Measurements from ENCODE around the gene PARPBP.

DNA sequence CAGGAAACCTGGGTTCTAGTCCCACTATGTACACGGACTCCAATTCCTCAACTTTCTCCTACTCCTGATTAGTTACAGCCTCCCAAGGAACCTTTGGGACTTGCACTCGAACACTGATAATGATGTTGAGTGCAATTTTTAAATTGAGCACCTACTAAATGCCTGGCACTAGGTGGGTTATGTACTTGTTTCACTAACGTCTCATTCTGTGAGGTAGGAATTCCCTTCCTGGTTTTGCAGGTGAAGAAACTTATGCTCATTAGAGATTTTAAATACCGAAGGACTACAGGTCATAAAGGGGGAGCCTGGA, 536 bp downstream of the PARPBP start:
- TF ChIP-seq, protein P1, sequence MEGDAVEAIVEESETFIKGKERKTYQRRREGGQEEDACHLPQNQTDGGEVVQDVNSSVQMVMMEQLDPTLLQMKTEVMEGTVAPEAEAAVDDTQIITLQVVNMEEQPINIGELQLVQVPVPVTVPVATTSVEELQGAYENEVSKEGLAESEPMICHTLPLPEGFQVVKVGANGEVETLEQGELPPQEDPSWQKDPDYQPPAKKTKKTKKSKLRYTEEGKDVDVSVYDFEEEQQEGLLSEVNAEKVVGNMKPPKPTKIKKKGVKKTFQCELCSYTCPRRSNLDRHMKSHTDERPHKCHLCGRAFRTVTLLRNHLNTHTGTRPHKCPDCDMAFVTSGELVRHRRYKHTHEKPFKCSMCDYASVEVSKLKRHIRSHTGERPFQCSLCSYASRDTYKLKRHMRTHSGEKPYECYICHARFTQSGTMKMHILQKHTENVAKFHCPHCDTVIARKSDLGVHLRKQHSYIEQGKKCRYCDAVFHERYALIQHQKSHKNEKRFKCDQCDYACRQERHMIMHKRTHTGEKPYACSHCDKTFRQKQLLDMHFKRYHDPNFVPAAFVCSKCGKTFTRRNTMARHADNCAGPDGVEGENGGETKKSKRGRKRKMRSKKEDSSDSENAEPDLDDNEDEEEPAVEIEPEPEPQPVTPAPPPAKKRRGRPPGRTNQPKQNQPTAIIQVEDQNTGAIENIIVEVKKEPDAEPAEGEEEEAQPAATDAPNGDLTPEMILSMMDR (IDR thresholded peaks at IDR 0.05), result no peak
- TF ChIP-seq EZH2 (IDR thresholded peaks at IDR 0.05; ENCODE audit: borderline replicate concordance, insufficient read depth, low read depth, low read length, poor library complexity, severe bottlenecking), result no peak

All from B cell (primary cell).